NCI-H446 (cell line): ENCODE measurements around the gene ADORA1.
A peak's percentile ranks its signal among the peaks of the same experiment; 100 is the strongest.

Experiments
- DNase-seq, 2 experiments: peaks; one replicate each; lab custom pipeline; 2025; lab: John Stamatoyannopoulos, UW

ADORA1 gene

GRCh38 chr1:203140743-203141520 is 13.4 kb downstream of the ADORA1 start:
- DNase-seq: no peak

GRCh38 chr1:203142124-203142523 is 14.6 kb downstream of the ADORA1 start:
- no peak for DNase-seq

GRCh38 chr1:203142684-203143408 is 15.3 kb downstream of the ADORA1 start:
- DNase-seq: no peak

GRCh38 chr1:203143641-203144040 is 16.1 kb downstream of the ADORA1 start:
- no peak for DNase-seq

- DNase-seq: no peak
Measured at GRCh38 chr1:203144661-203145060, 17.1 kb downstream of the ADORA1 start.

- no peak for DNase-seq
Measured at GRCh38 chr1:203145321-203146041, 18.0 kb downstream of the ADORA1 start.

GRCh38 chr1:203146042-203146369 is 18.5 kb downstream of the ADORA1 start:
- DNase-seq: no peak

- DNase-seq: no peak
Measured at GRCh38 chr1:203146537-203146936, 19.0 kb downstream of the ADORA1 start.

GRCh38 chr1:203147376-203147775 is 19.9 kb downstream of the ADORA1 start:
- DNase-seq: no peak

- DNase-seq: no peak
Measured at GRCh38 chr1:203148127-203148526, 20.6 kb downstream of the ADORA1 start.

- DNase-seq: no peak
Measured at GRCh38 chr1:203148579-203148978, 21.1 kb downstream of the ADORA1 start.

GRCh38 chr1:203149188-203149840 is 21.8 kb downstream of the ADORA1 start:
- peak in 1 of 2 experiments; percentile 30 for DNase-seq

- DNase-seq: no peak
Measured at GRCh38 chr1:203150511-203151297, 23.2 kb downstream of the ADORA1 start.

- DNase-seq: no peak
Measured at GRCh38 chr1:203151362-203152157, 24.0 kb downstream of the ADORA1 start.

GRCh38 chr1:203152158-203153034 is 24.9 kb downstream of the ADORA1 start:
- peak in 1 of 2 experiments; percentile 48 for DNase-seq

GRCh38 chr1:203153051-203153988 is 25.8 kb downstream of the ADORA1 start:
- no peak for DNase-seq

GRCh38 chr1:203153989-203154821 is 26.7 kb downstream of the ADORA1 start:
- no peak for DNase-seq

- DNase-seq: no peak
Measured at GRCh38 chr1:203156280-203156679, 28.8 kb downstream of the ADORA1 start.
